ENCODE data around the gene COL9A3.
A peak's percentile ranks its signal among the peaks of the same experiment; 100 is the strongest.

- TF ChIP-seq POLR2A (IDR thresholded peaks at IDR 0.05) (no peak), CTCF (IDR thresholded peaks at IDR 0.05) (peak; percentile 77 to 94 (median 89))
Observed at GRCh38 chr20:62791301-62792181, 25.3 kb upstream of the COL9A3 start.
